GM19035 (cell line): ENCODE data around the gene NIPBL.
"Not testable (repeated sequence)": the region's sequence is repeated elsewhere in the genome, so short reads cannot be mapped to it uniquely, and the experiment has no call there.

Experiments used
- ATAC-seq: cut with Tn5 transposase; IDR thresholded peaks from one replicate; pipeline ENCODE4 v1.9.1; 2021; ENCODE audit not compliant: unreplicated experiment

NIPBL gene

GRCh38 chr5:36878392-36879082 is 2.0 kb downstream of the NIPBL start:
- ATAC-seq, result no peak

DNA sequence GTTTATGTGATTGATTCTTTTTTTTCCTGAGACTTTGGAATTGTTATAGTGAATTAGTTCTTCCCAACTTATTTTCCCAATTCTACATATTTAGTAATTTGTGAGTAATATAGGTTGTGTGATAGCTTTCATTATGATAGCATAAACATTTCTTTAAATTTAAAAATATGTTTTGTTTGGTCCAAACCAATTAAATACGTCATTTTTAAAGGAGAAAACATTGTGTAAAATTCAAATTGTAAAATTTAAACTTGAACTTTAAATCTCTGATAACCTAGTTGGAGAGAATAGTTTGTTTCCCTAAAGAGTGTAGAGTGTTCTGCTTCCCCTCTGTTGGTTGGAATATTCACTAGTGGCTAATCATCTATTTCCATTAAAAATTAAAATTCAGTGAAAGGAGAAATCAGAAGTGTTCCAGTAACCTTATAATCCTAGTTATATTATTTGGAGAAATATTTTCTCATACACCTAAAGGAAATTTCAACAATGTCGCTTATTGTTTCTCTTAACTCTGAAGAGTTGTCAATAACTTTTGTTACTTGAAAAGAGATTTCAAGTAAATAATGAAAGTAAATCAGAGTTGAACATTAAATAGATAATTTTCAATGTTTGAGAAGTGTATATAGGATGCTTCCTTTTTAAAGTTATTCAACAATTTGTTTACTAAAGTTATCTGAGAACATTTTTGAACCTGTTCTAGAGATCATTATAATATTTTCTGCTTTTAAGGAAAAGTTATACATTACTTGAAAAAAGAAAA is 2.9 kb downstream of the NIPBL start:
- no peak for ATAC-seq

DNA sequence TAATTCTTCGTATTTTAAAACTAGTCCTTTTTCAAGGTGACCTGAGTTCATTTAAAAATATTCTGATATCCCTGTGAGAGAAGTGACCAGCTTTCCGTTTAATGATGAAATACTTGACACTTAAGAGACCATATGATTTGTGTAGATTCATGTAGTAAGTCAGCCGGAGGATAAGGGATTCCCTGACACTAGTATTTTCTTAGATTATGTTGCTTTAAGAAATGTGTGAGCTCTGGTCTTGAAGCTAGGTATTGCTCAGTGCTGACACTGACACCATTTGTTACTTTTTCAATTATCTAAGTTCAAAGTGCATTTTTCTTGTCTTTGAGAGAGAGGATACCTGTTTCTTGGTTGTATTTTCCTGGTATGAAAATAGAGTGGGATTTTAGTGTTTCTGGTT is 4.2 kb downstream of the NIPBL start:
- ATAC-seq, result no peak

- ATAC-seq, result no peak
These were observed 4.7 kb downstream of the NIPBL start for GRCh38 chr5:36881304-36881703.

DNA sequence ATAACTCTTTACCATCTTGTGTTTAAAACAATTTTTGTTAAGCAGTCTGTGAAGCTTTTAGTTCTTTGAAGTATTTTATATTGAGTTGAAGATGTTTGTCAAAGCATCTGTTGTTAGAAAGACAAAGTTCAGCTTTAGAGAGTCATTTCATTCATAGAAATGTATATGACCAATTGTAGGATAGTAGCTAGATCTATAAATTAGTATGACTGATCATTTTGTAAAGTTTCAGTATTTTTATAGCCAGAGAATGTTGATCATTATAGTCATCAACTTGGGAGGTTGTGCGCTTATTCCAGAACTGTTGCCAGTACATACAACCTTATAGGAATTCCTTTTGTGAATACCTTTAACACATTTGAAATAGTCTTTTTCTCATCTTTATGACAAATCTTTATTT is 5.2 kb downstream of the NIPBL start:
- ATAC-seq, result no peak

DNA sequence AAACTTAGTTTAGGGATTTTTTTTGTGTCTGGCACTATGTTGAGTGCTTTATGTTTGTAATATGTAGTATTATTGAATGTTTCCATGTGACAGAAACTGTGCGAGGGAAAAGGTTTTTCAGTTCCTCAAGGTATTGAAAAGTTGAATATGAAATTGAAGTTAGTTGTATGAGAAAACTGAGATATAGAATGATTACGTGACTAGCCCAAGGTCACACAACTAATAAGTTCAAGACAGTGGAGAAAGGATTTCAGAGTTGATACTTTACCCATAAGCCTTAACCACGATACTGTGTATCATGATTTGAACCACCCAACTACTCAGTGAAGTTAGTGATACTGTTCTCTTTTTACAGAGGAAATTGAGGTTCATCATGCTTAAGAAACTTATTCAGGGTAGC is 5.7 kb downstream of the NIPBL start:
- no peak for ATAC-seq

DNA sequence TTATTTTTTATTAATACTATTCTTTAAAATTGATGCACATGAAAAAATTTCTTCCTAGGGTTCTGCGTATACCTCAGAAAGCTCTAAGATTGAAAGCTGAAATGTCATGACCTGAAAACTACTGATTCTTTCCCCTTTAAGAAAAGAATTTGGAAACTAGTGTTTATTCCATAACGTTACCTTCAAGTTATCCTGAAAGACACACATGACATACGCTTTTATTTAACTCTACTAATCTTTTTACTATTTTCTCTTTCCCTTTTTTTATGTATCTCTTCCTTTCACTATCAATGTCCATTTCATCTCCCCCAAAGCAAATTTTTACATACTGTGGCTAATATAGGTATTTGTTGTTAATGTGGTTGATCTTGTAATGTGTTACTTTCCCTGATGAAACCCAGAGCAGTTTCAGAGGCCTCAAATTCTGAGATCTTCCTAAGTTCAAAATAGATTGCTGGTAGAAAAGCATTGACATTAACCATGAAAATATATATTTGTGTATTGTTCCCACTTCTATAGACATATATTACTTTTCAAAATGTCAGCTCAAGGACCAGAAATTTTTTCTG is 7.4 kb downstream of the NIPBL start:
- ATAC-seq, result no peak

- no peak for ATAC-seq
These were observed 8.6 kb downstream of the NIPBL start for GRCh38 chr5:36885149-36885548.

DNA sequence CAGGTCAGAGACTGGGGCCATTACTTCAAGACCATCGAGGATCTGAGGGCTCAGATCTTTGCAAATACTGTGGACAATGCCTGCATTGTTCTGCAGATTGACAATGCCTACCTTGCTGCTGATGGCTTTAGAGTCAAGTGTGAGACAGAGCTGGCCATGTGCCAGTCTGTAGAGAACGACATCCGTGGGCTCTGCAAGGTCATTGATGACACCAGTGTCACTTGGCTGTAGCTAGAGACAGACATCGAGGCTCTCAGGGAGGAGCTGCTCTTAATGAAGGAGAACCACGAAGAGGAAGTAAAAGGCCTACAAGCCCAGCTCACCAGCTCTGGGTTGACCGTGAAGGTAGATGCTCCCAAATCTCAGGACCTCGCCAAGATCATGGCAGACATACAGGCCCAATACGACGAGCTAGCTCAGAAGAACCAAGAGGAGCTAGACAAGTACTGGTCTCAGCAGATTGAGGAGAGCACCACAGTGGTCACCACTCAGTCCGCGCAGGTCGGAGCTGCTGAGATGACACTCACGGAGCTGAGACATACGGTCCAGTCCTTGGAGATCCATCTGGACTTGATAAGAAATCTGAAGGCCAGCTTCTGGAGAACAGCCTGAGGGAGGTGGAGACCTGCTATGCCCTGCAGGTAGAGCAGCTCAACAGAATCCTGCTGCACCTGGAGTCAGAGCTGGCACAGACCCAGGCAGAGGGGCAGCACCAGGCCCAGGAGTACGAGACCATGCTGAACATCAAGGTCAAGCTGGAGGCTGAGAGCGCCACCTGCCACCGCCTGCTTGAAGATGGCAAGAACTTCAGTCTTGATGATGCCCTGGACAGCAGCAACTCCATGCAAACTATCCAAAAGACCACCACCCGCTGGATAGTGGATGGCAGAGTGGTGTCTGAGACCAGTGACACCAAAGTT is 9.3 kb downstream of the NIPBL start:
- no peak for ATAC-seq

DNA sequence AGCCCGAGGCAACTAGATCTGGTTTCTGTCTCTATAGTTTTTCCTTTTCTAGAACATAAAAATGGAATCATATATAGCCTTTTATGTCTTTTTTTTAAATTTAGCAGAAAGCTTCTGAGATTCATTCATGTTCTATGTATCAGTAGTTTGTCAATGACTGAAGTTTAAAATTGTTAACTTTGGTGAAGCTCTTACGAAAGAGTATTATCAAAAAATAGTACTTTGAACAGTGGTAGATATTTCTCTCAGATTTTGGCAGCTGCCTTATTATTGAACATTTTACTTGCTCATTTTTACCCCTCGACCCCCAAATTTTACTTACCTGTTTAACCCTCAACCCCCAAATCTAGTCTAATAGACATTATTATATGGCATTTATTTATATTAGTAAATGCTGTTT is 10.2 kb downstream of the NIPBL start:
- no peak for ATAC-seq

DNA sequence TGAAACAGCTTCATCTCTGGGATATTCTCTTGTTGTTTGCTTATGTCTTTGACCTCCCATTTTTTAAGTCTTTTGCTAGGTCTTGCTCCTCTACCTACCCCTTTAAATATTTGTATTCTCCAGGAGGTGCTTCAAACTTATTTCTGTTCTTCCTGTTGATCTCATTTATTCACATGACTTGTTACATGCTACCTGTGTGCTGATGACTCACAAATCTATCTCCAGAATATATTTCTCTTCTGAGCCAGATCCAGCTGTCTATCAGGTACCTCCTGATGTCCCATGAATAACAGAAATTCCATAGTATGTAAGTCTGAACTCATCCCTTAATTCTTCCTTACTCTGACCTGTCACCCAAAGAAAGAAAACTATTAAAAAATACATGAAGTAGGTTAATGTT is 11.0 kb downstream of the NIPBL start:
- no peak for ATAC-seq

DNA sequence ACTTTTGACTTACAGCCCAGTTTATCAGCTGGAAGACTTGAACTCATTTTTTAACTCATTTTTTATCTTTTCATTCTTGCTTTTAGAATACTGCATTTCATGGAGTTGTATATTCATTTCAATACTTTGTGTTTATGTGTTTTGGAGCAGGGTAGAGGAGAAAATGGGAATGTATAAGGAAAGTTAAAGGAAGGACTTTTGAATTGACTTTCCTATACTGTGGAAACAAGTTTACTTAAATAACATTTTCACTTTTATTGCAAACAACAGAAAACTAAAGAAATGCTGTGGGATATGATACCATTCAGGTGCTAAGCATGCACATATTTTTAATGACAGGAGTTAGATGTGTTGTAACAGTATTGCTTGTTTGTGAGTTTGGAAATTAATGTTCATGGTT is 11.7 kb downstream of the NIPBL start:
- no peak for ATAC-seq

DNA sequence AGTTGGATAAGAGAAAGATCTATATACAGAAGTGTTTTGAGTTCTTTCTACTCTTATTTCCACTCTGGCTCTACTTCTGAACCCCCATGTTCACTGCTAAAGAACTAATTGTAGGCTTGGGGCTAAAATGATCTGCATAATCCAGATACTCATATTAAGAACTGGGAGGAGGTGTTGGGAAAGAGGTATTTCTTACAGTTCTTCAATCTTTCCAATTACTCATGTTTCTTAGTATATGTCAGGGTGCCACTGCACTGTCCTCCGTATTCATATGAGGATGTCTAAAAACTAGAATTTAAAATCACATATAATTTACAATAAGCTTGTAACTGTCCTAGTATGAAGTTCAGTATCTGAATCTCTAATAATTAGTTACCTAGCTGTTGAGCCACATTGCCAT is 12.7 kb downstream of the NIPBL start:
- no peak for ATAC-seq

DNA sequence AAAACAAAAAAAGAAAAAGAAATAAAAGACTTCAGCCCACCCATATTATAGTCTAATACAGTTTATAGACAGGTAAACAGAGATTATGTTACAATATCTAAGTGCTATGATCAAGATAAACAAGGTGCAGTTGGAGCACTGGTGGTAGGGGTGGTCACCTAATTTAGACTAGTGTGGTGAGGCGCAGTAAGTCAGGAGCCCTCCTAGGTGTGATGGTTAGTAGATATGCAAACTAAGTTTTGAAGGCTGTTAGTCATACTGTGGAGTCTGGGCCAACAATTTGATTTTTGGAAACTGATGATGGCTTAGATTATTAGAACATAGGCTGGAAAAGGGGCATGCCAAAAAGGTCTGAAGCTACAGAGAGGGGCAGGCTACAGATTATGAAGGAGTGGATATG is 14.7 kb downstream of the NIPBL start:
- no peak for ATAC-seq

DNA sequence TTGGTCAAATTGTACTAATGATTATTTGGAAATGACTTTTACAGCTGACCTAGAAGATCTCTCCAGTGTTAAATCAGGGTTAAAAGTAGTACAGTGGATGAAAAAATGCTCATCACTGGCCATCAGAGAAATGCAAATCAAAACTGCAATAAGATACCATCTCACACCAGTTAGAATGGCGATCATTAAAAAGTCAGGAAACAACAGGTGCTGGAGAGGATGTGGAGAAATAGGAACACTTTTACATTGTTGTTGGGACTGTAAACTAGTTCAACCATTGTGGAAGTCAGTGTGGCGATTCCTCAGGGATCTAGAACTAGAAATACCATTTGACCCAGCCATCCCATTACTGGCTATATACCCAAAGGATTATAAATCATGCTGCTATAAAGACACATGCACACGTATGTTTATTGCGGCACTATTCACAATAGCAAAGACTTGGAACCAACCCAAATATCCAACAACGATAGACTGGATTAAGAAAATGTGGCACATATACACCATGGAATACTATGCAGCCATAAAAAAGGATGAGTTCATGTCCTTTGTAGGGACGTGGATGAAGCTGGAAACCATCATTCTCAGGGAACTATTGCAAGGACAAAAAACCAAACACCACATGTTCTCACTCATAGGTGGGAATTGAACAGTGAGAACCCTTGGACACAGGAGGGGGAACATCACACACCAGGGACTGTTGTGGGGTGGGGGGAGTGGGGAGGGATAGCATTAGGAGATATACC is 15.7 kb downstream of the NIPBL start:
- not testable (repeated sequence) for ATAC-seq

DNA sequence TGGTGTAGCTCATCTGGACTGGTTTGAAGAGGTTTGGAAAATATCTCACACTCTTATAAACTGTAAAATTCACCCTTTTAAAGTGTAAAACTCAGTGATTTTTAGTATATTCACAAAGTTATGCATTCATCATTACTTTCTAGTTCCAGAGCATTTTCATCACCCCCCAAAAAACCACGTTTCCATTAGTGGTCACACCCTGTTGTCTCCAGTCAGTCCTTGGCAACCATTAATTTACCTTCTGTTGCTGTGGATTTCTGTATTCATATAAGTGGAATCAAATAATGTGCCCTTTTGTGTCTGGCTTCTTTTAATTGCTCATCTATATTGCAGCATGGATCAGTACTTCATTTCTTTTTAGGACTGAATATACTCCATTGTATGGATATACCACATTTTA is 18.4 kb downstream of the NIPBL start:
- ATAC-seq, result no peak

DNA sequence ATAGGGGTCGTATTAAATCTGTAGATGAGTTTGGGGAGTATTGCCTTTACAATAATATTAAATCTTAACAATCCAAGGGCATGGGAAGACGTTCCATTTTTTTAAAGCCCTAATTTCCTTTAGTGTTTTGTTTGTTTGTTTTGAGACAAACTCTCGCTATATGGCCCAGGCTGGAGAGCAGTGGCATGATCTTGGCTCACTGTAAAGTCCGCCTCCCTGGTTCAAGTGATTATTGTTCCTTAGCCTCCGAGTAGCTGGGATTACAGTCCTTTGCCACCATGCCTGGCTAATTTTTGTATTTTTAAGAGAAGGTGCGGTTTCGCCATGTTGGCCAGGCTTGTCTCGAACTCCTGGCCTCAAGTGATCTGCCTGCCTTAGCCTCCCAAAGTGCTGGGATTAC is 19.9 kb downstream of the NIPBL start:
- ATAC-seq, result no peak

GRCh38 chr5:36897616-36898015 is 21.0 kb downstream of the NIPBL start:
- no peak for ATAC-seq

- no peak for ATAC-seq
These were observed 23.3 kb downstream of the NIPBL start for GRCh38 chr5:36899860-36900259.

GRCh38 chr5:36900283-36900682 is 23.7 kb downstream of the NIPBL start:
- no peak for ATAC-seq

DNA sequence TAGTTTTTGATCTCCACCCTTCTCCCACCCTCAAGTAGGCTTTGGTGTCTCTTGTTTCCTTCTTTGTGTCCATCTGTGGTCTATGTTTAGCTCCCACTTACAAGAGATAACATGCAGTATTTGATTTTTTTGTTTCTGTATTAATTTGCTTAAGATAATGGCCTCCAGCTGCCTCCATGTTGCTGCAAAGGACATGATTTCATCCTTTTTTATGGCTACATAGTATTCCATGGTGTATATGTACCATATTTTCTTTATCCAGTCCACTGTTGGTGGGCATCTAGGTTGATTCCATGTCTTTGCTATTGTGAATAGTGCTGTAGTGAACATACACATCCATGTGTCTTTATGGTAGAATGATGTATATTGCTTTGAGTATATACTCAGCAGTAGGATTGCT is 24.5 kb downstream of the NIPBL start:
- not testable (repeated sequence) for ATAC-seq
